Keratinocyte (primary cell): ENCODE results near the gene HIVEP1. TPM values are rescaled to one million over a fixed set of nuclear protein-coding genes. Genes with fewer than 3 reads are reported as not detected.
A peak's percentile ranks its signal among the peaks of the same experiment; 100 is the strongest.

Source experiments
- DNase-seq: peaks from one replicate; pipeline ENCODE4 v3.0.0-alpha.2; 2011; ENCODE audit warnings: low read depth, missing footprints, low spot score
- FAIRE-seq: peaks from 2 replicates; lab custom pipeline; 2011; peaks lifted over from hg19 to GRCh38; lab: Jason Lieb, UNC
- H2AFZ ChIP-seq: 2 replicates; pipeline ENCODE4 v1.6.0; 2012; ENCODE audit warnings: low read length, control low read depth, inconsistent platforms; ENCODE audit not compliant: control insufficient read depth
- H3K27ac ChIP-seq: 2 replicates; pipeline ENCODE4 v1.5.1; 2011; ENCODE audit warnings: low read length; ENCODE audit not compliant: control insufficient read depth, insufficient read depth
- H3K27me3 ChIP-seq: 3 replicates; pipeline ENCODE4 v1.6.0; 2011; ENCODE audit warnings: low read length; ENCODE audit not compliant: control insufficient read depth, insufficient read depth; ENCODE audit errors: extremely low read depth
- H3K36me3 ChIP-seq, 2 experiments: 2 replicates in 1 of 2; 3 replicates in 1 of 2; pipeline ENCODE4 v1.5.1; 2011; ENCODE audit warnings: low read length in 2 of 2, mild to moderate bottlenecking in 1 of 2; ENCODE audit not compliant: control insufficient read depth in 2 of 2, insufficient read depth in 2 of 2; ENCODE audit errors: extremely low read depth in 1 of 2
- H3K4me1 ChIP-seq: 3 replicates; pipeline ENCODE4 v1.5.1; 2011; ENCODE audit warnings: low read length; ENCODE audit not compliant: control insufficient read depth, insufficient read depth; ENCODE audit errors: extremely low read depth
- H3K4me2 ChIP-seq: 3 replicates; pipeline ENCODE4 v1.6.0; 2011; ENCODE audit warnings: low read depth, low read length; ENCODE audit not compliant: control insufficient read depth, insufficient read depth; ENCODE audit errors: extremely low read depth
- H3K4me3 ChIP-seq, 3 experiments: fragments of 200-600 bp in 1 of 3; sonication (generic) in 1 of 3; 2 replicates in 2 of 3; 3 replicates in 1 of 3; pipeline ENCODE4 v1.5.1; 2011 to 2016; ENCODE audit warnings: low read length in 3 of 3, mild to moderate bottlenecking in 3 of 3, control low read depth in 2 of 3, inconsistent platforms in 1 of 3, low read depth in 1 of 3, mixed read lengths in 1 of 3, mixed run types in 1 of 3, moderate library complexity in 1 of 3; ENCODE audit not compliant: control insufficient read depth in 2 of 3, insufficient read depth in 2 of 3; ENCODE audit errors: extremely low read depth in 1 of 3
- H3K79me2 ChIP-seq: 2 replicates; pipeline ENCODE4 v1.6.0; 2012; ENCODE audit warnings: low read length; ENCODE audit not compliant: control insufficient read depth, insufficient read depth
- H3K9ac ChIP-seq: 3 replicates; pipeline ENCODE4 v1.6.0; 2011; ENCODE audit warnings: low read length; ENCODE audit not compliant: control insufficient read depth, insufficient read depth; ENCODE audit errors: extremely low read depth
- H3K9me1 ChIP-seq: 3 replicates; pipeline ENCODE4 v1.6.0; 2011; ENCODE audit warnings: low read length; ENCODE audit not compliant: control insufficient read depth, insufficient read depth; ENCODE audit errors: extremely low read depth
- H3K9me3 ChIP-seq: 2 replicates; pipeline ENCODE4 v1.5.1; 2012; ENCODE audit warnings: low read depth, low read length; ENCODE audit not compliant: control insufficient read depth
- H4K20me1 ChIP-seq: 3 replicates; pipeline ENCODE4 v1.6.0; 2011; ENCODE audit warnings: low read length; ENCODE audit not compliant: control insufficient read depth, insufficient read depth; ENCODE audit errors: extremely low read depth
- EZH2 ChIP-seq: IDR thresholded peaks from one replicate; pipeline ENCODE4 v1.6.1; 2012; ENCODE audit warnings: inconsistent platforms, mild to moderate bottlenecking, low read length, moderate library complexity
- dilution Hi-C: fragments of 300-500 bp; cut with MboI; formaldehyde crosslinking; loops from one replicate; pipeline ENCODE4 v1.7.0; 2020; ENCODE audit warnings: low sequenced_read_pairs; ENCODE audit not compliant: extremely low pct_ligation_motif_present
- polyA plus RNA-seq, 5 experiments: library from polyadenylated mRNA; depleted of rRNA in 3 of 5; stranded (reverse) in 3 of 5; stranded (forward) in 1 of 5; unstranded in 1 of 5; fragments of >200 nt; gene quantifications; 1 replicate in 1 of 5; 2 replicates in 3 of 5; 3 replicates in 1 of 5; pipeline versions ENCODE4 v1.2.1 to v1.2.3, GENCODE V29; 2011 to 2012; ENCODE audit warnings: missing spikeins in 2 of 5, low read depth in 1 of 5, low replicate concordance in 1 of 5
- TF ChIP-seq, protein P1 (sequence below), 3 experiments: IDR thresholded peaks in 1 of 3; conservative IDR thresholded peaks in 1 of 3; optimal IDR thresholded peaks in 1 of 3; 2 replicates in 2 of 3; 3 replicates in 1 of 3; pipeline versions ENCODE3 to v1.5.1; 2011; ENCODE audit warnings: low read length in 3 of 3, mild to moderate bottlenecking in 3 of 3, moderate library complexity in 2 of 3, control low read depth in 1 of 3, inconsistent platforms in 1 of 3; ENCODE audit not compliant: insufficient read depth in 2 of 3; ENCODE audit errors: extremely low read depth in 1 of 3

Gene HIVEP1
- polyA plus RNA-seq, 1 donor (not counting 4 experiments of a cell fraction or from before 2014, with no cell fraction given), result 13.7 TPM

DNA sequence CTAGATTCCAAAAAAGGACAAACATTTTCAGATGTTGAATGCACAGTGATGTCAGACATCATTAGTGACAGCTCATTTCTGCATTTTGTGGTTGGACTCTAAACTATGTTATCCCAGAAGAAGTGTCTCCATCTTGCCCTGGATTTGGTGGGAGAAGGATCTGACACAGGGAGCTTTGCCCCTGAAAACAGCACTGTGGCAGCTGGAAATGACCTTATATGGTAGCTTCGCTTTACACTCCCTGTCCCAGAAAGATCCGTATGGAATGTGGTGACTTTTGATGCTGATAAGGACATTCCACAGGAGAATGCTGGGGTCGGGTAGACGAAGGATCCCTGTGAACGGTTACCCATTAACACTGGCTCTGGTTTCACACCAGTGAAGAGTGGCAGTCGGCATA, 190.9 kb downstream of the HIVEP1 start:
- Histone ChIP-seq H4K20me1 (no peaks in the 10 kb centered on the region), H3K79me2 (no peaks in the 10 kb centered on the region), H3K9me1 (no peaks in the 10 kb centered on the region), H2AFZ (no peak overlapping the region), H3K27ac (no peak overlapping the region), H3K27me3 (no peaks in the 10 kb centered on the region), H3K4me1 (no peaks in the 10 kb centered on the region), H3K9ac (no peak overlapping the region), H3K4me3 (no peak overlapping the region), H3K9me3 (no peaks in the 10 kb centered on the region), H3K36me3 (no peaks in the 10 kb centered on the region), H3K4me2 (no peak overlapping the region)
- FAIRE-seq, result no peak
- dilution Hi-C loops, result no loop called here
- DNase-seq, result no peak
- no peak for TF ChIP-seq EZH2
- TF ChIP-seq, protein P1, sequence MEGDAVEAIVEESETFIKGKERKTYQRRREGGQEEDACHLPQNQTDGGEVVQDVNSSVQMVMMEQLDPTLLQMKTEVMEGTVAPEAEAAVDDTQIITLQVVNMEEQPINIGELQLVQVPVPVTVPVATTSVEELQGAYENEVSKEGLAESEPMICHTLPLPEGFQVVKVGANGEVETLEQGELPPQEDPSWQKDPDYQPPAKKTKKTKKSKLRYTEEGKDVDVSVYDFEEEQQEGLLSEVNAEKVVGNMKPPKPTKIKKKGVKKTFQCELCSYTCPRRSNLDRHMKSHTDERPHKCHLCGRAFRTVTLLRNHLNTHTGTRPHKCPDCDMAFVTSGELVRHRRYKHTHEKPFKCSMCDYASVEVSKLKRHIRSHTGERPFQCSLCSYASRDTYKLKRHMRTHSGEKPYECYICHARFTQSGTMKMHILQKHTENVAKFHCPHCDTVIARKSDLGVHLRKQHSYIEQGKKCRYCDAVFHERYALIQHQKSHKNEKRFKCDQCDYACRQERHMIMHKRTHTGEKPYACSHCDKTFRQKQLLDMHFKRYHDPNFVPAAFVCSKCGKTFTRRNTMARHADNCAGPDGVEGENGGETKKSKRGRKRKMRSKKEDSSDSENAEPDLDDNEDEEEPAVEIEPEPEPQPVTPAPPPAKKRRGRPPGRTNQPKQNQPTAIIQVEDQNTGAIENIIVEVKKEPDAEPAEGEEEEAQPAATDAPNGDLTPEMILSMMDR (optimal IDR thresholded peaks at IDR 0.05 in 1 of 3, IDR thresholded peaks at IDR 0.05 in 1 of 3, conservative IDR thresholded peaks at IDR 0.05 in 1 of 3; ENCODE audit: extremely low read depth in 1 of 3, insufficient read depth in 2 of 3, low read length in 3 of 3), result no peak

DNA sequence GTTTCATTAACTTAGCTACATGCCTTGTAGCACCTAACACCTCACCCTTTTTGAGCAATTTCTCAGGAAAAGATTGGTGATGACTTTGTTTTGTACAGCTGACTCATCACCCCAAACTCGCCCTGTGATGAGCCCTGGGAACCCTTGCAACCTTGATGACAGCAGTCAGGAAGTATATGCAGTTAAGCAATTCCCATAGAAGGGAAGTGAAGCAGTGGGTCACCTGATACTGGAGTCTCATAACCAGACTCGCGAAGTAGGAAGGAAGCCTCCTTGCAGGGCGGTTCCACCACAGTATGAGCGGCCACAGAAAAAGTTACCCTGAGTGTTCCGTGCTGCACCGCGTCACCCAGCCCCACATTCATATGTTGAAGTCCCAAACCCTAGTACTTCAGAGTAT, 196.1 kb downstream of the HIVEP1 start:
- Histone ChIP-seq H3K27me3 (no peaks in the 10 kb centered on the region), H3K4me1 (peaks cover 14% of the 10 kb centered on the region), H3K27ac (peak overlapping the region; percentile 48), H3K9me1 (no peaks in the 10 kb centered on the region), H3K9me3 (no peaks in the 10 kb centered on the region), H3K4me2 (no peak overlapping the region), H2AFZ (no peak overlapping the region), H3K9ac (no peak overlapping the region), H4K20me1 (no peaks in the 10 kb centered on the region), H3K4me3 (no peak overlapping the region), H3K79me2 (no peaks in the 10 kb centered on the region), H3K36me3 (no peaks in the 10 kb centered on the region)
- no peak for DNase-seq
- peak; percentile 67 for FAIRE-seq
- TF ChIP-seq EZH2, result no peak
- TF ChIP-seq, protein P1 (optimal IDR thresholded peaks at IDR 0.05 in 1 of 3, IDR thresholded peaks at IDR 0.05 in 1 of 3, conservative IDR thresholded peaks at IDR 0.05 in 1 of 3; ENCODE audit: extremely low read depth in 1 of 3, insufficient read depth in 2 of 3, low read length in 3 of 3), result no peak
- dilution Hi-C loops, result no loop called here
